ENCODE results near the gene PIM1. TPM values are rescaled to one million over a fixed set of nuclear protein-coding genes. Genes with fewer than 3 reads are reported as not detected.

Gene PIM1
- total and polyA plus RNA-seq, 9 of the 15 experiments (the other 6 are each of a cell fraction or from before 2014, with no cell fraction given), result 19.0 to 789 (median 212) TPM

- TF ChIP-seq FIP1L1 (IDR thresholded peaks at IDR 0.05; ENCODE audit: low read depth, low read length, poor library complexity, severe bottlenecking), result no peak
- peak; percentile 49; the same call in 1 of the 2 replicates for TF ChIP-seq NR2F6 (CRISPR knock-in tag; IDR thresholded peaks at IDR 0.05)
- TF ChIP-seq ZEB2 (IDR thresholded peaks at IDR 0.05), result peak; percentile 12
- TF ChIP-seq ETV5 (CRISPR knock-in tag; IDR thresholded peaks at IDR 0.05; ENCODE audit: low read depth), result no peak
- TF ChIP-seq, protein P1, sequence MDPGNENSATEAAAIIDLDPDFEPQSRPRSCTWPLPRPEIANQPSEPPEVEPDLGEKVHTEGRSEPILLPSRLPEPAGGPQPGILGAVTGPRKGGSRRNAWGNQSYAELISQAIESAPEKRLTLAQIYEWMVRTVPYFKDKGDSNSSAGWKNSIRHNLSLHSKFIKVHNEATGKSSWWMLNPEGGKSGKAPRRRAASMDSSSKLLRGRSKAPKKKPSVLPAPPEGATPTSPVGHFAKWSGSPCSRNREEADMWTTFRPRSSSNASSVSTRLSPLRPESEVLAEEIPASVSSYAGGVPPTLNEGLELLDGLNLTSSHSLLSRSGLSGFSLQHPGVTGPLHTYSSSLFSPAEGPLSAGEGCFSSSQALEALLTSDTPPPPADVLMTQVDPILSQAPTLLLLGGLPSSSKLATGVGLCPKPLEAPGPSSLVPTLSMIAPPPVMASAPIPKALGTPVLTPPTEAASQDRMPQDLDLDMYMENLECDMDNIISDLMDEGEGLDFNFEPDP (CRISPR knock-in tag; IDR thresholded peaks at IDR 0.05), result peak; percentile 67; the same call in 1 of the 2 replicates
- TF ChIP-seq KAT8 (IDR thresholded peaks at IDR 0.05; ENCODE audit: low read depth), result no peak
- no peak; the same call in 1 of the 2 replicates for TF ChIP-seq ZNF12 (CRISPR knock-in tag; IDR thresholded peaks at IDR 0.05)
- TF ChIP-seq SAFB (IDR thresholded peaks at IDR 0.05; ENCODE audit: borderline replicate concordance, low read depth, low read length), result no peak
- TF ChIP-seq KAT2B (IDR thresholded peaks at IDR 0.05; ENCODE audit: low read depth, low read length), result no peak
- peak; percentile 87 for TF ChIP-seq ZNF551 (CRISPR knock-in tag; IDR thresholded peaks at IDR 0.05)
- 0 out of 2 replicates have a peak, but pooled peaks have one; percentile 9 for TF ChIP-seq KDM2B (CRISPR knock-in tag; IDR thresholded peaks at IDR 0.05)
- TF ChIP-seq ETV6 (IDR thresholded peaks at IDR 0.05; ENCODE audit: borderline replicate concordance in 1 of 2, low read depth in 2 of 2, low read length in 1 of 2), result no peak
- TF ChIP-seq ETV6 (CRISPR knock-in tag; IDR thresholded peaks at IDR 0.05; ENCODE audit: borderline replicate concordance), result no peak
- no peak; the same call in 1 of the 2 replicates for TF ChIP-seq ZNF347 (CRISPR knock-in tag; IDR thresholded peaks at IDR 0.05; ENCODE audit: low read depth)
- TF ChIP-seq TEAD2 (tag; IDR thresholded peaks at IDR 0.05), result no peak
- 0 out of 2 replicates have a peak, but pooled peaks have one; percentile 80 for TF ChIP-seq NBN (IDR thresholded peaks at IDR 0.05; ENCODE audit: low read depth)
- TF ChIP-seq ZNF511 (CRISPR knock-in tag; IDR thresholded peaks at IDR 0.05), result 0 out of 2 replicates have a peak, but pooled peaks have one; percentile 49
- no peak for TF ChIP-seq ZNF449 (CRISPR knock-in tag; IDR thresholded peaks at IDR 0.05)
- TF ChIP-seq TAL1 (IDR thresholded peaks at IDR 0.05), result no peak
- TF ChIP-seq ZBTB7A (IDR thresholded peaks at IDR 0.05; ENCODE audit: borderline replicate concordance, control insufficient read depth, low read depth, low read length), result no peak
- TF ChIP-seq EP300 (IDR thresholded peaks at IDR 0.05; ENCODE audit: low read length), result 0 out of 2 replicates have a peak, but pooled peaks have one; percentile 4
- peak; percentile 96 for TF ChIP-seq ZNF717 (CRISPR knock-in tag; IDR thresholded peaks at IDR 0.05)
- no peak for TF ChIP-seq ZNF217 (CRISPR knock-in tag; IDR thresholded peaks at IDR 0.05)
- no peak for TF ChIP-seq RBM25 (IDR thresholded peaks at IDR 0.05; ENCODE audit: low read depth, low read length, severe bottlenecking)
- TF ChIP-seq, protein P2, sequence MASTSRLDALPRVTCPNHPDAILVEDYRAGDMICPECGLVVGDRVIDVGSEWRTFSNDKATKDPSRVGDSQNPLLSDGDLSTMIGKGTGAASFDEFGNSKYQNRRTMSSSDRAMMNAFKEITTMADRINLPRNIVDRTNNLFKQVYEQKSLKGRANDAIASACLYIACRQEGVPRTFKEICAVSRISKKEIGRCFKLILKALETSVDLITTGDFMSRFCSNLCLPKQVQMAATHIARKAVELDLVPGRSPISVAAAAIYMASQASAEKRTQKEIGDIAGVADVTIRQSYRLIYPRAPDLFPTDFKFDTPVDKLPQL (IDR thresholded peaks at IDR 0.05; ENCODE audit: extremely low read depth, insufficient read length), result no peak
Measured at GRCh38 chr6:37175332-37176267, 5.6 kb downstream of the PIM1 start (continued).
